HL-60 (cell line): Measurements from ENCODE around the gene SLC25A26.

ENCODE experiments used
- CTCF ChIP-seq: IDR thresholded peaks from one replicate; pipeline ENCODE4 v1.5.1; 2011; ENCODE audit warnings: low read length, control low read depth, inconsistent platforms; ENCODE audit not compliant: insufficient read depth
- POLR2AphosphoS5 ChIP-seq: IDR thresholded peaks from 2 replicates; pipeline ENCODE4 v1.6.1; 2012; ENCODE audit warnings: low read depth

- no peak for TF ChIP-seq CTCF
- TF ChIP-seq POLR2AphosphoS5 = no peak
Observed at GRCh38 chr3:66237552-66237951, 16.8 kb downstream of the SLC25A26 start.
